Measurements from ENCODE around the gene ISYNA1. TPM values are rescaled to one million over a fixed set of nuclear protein-coding genes. Genes with fewer than 3 reads are reported as not detected.

ISYNA1 gene
- total and polyA plus RNA-seq, 2 of the 13 experiments (the other 11 are each of a cell fraction or from before 2014, with no cell fraction given): 29.6 to 48.5 TPM

DNA sequence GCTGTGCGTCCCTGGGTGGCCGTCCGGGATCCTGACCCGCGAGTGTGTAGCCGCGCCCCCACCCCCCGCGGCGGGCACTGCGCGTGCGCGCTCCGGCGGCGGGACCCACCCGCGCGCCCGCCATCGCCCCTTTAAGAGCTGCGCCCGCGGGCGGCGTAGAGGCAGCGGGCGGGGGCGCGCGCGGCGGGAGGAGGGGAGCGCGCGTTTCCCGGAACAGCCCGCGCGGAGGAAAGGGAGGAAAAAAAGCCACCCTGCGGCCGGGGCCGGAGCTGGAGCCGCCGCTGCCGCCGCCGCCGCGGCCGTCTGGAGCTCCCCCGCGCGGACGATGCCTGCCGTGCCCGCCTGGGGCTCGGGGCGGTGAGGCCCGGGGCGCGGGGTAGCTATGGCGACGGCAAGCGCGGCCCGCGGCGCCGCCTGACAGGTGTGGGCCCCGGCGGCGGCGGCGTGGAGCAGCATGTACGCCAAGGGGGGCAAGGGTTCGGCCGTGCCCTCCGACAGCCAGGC lies 18.7 kb downstream of the ISYNA1 start, which contains the start of gene SSBP4 (continued):
- TF ChIP-seq HOXA5 (CRISPR knock-in tag; IDR thresholded peaks at IDR 0.05) (no peak), NFE2 (CRISPR knock-in tag; IDR thresholded peaks at IDR 0.05) (no peak), ZNF672 (CRISPR knock-in tag; IDR thresholded peaks at IDR 0.05) (0 out of 2 replicates have a peak, but pooled peaks have one; percentile 3), SRSF1 (optimal IDR thresholded peaks at IDR 0.05; ENCODE audit: low read depth, low read length) (peak; percentile 91), KDM5B (CRISPR knock-in tag; IDR thresholded peaks at IDR 0.05; ENCODE audit: borderline replicate concordance) (no peak), NPAS2 (CRISPR knock-in tag; IDR thresholded peaks at IDR 0.05; ENCODE audit: borderline replicate concordance) (no peak), ZNF224 (CRISPR knock-in tag; IDR thresholded peaks at IDR 0.05) (no peak), ZC3H13 (CRISPR knock-in tag; IDR thresholded peaks at IDR 0.05) (no peak), ZNF878 (CRISPR knock-in tag; IDR thresholded peaks at IDR 0.05) (no peak), ZNF331 (CRISPR knock-in tag; IDR thresholded peaks at IDR 0.05) (no peak), SKI (IDR thresholded peaks at IDR 0.05; ENCODE audit: partially characterized antibody) (peak; percentile 83), RFXAP (CRISPR knock-in tag; IDR thresholded peaks at IDR 0.05; ENCODE audit: borderline replicate concordance) (peak; percentile 1; the same call in 1 of the 2 replicates), STAT5B (CRISPR knock-in tag; IDR thresholded peaks at IDR 0.05) (no peak), RORA (CRISPR knock-in tag; IDR thresholded peaks at IDR 0.05) (no peak), ZNF329 (CRISPR knock-in tag; IDR thresholded peaks at IDR 0.05; ENCODE audit: low read depth) (0 out of 2 replicates have a peak, but pooled peaks have one; percentile 39), FLYWCH1 (CRISPR knock-in tag; IDR thresholded peaks at IDR 0.05) (no peak), CHD2 (IDR thresholded peaks at IDR 0.05; ENCODE audit: low read depth, low read length) (no peak), MTF1 (CRISPR knock-in tag; IDR thresholded peaks at IDR 0.05) (no peak), SP5 (CRISPR knock-in tag; IDR thresholded peaks at IDR 0.05; ENCODE audit: borderline replicate concordance, low read depth) (no peak), MEF2D (CRISPR knock-in tag; IDR thresholded peaks at IDR 0.05) (no peak)
- TF ChIP-seq, protein P1, sequence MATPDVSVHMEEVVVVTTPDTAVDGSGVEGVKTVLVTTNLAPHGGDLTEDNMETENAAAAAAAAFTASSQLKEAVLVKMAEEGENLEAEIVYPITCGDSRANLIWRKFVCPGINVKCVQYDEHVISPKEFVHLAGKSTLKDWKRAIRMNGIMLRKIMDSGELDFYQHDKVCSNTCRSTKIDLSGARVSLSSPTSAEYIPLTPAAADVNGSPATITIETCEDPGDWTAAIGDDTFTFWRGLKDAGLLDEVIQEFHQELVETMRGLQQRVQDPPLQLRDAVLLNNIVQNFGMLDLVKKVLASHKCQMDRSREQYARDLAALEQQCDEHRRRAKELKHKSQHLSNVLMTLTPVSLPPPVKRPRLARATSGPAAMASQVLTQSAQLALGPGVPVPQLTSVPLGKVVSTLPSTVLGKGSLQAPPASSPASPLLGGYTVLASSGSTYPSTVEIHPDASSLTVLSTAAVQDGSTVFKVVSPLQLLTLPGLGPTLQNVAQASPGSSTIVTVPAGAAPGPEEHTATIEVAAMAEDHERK (CRISPR knock-in tag; IDR thresholded peaks at IDR 0.05; ENCODE audit: low read depth): peak; percentile 51; the same call in 1 of the 2 replicates
- TF ChIP-seq, protein P2, sequence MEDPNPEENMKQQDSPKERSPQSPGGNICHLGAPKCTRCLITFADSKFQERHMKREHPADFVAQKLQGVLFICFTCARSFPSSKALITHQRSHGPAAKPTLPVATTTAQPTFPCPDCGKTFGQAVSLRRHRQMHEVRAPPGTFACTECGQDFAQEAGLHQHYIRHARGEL (CRISPR knock-in tag; IDR thresholded peaks at IDR 0.05): no peak
- TF ChIP-seq, protein P3, sequence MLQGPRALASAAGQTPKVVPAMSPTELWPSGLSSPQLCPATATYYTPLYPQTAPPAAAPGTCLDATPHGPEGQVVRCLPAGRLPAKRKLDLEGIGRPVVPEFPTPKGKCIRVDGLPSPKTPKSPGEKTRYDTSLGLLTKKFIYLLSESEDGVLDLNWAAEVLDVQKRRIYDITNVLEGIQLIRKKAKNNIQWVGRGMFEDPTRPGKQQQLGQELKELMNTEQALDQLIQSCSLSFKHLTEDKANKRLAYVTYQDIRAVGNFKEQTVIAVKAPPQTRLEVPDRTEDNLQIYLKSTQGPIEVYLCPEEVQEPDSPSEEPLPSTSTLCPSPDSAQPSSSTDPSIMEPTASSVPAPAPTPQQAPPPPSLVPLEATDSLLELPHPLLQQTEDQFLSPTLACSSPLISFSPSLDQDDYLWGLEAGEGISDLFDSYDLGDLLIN (CRISPR knock-in tag; IDR thresholded peaks at IDR 0.05; ENCODE audit: borderline replicate concordance): no peak
- TF ChIP-seq, protein P4, sequence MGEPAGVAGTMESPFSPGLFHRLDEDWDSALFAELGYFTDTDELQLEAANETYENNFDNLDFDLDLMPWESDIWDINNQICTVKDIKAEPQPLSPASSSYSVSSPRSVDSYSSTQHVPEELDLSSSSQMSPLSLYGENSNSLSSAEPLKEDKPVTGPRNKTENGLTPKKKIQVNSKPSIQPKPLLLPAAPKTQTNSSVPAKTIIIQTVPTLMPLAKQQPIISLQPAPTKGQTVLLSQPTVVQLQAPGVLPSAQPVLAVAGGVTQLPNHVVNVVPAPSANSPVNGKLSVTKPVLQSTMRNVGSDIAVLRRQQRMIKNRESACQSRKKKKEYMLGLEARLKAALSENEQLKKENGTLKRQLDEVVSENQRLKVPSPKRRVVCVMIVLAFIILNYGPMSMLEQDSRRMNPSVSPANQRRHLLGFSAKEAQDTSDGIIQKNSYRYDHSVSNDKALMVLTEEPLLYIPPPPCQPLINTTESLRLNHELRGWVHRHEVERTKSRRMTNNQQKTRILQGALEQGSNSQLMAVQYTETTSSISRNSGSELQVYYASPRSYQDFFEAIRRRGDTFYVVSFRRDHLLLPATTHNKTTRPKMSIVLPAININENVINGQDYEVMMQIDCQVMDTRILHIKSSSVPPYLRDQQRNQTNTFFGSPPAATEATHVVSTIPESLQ (CRISPR knock-in tag; conservative IDR thresholded peaks at IDR 0.05): no peak
- TF ChIP-seq, protein P5, sequence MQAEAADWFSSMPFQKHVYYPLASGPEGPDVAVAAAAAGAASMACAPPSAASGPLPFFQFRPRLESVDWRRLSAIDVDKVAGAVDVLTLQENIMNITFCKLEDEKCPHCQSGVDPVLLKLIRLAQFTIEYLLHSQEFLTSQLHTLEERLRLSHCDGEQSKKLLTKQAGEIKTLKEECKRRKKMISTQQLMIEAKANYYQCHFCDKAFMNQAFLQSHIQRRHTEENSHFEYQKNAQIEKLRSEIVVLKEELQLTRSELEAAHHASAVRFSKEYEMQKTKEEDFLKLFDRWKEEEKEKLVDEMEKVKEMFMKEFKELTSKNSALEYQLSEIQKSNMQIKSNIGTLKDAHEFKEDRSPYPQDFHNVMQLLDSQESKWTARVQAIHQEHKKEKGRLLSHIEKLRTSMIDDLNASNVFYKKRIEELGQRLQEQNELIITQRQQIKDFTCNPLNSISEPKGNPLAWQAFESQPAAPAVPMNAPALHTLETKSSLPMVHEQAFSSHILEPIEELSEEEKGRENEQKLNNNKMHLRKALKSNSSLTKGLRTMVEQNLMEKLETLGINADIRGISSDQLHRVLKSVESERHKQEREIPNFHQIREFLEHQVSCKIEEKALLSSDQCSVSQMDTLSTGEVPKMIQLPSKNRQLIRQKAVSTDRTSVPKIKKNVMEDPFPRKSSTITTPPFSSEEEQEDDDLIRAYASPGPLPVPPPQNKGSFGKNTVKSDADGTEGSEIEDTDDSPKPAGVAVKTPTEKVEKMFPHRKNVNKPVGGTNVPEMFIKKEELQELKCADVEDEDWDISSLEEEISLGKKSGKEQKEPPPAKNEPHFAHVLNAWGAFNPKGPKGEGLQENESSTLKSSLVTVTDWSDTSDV (CRISPR knock-in tag; IDR thresholded peaks at IDR 0.05): no peak; the same call in 1 of the 2 replicates
